GM12892 (cell line): Measurements from ENCODE around the gene PRELID1.

Source experiments
- POLR2A ChIP-seq: IDR thresholded peaks from 2 replicates; pipeline ENCODE4 v1.6.1; 2011; ENCODE audit warnings: low read depth, low read length, control low read depth
- POLR2AphosphoS5 ChIP-seq: IDR thresholded peaks from 2 replicates; pipeline ENCODE4 v1.6.1; 2011; ENCODE audit warnings: low read depth, low read length, control low read depth
- TAF1 ChIP-seq: IDR thresholded peaks from 2 replicates; pipeline ENCODE4 v1.6.1; 2011; ENCODE audit warnings: low read depth, mild to moderate bottlenecking, control low read depth, low read length, borderline replicate concordance

DNA sequence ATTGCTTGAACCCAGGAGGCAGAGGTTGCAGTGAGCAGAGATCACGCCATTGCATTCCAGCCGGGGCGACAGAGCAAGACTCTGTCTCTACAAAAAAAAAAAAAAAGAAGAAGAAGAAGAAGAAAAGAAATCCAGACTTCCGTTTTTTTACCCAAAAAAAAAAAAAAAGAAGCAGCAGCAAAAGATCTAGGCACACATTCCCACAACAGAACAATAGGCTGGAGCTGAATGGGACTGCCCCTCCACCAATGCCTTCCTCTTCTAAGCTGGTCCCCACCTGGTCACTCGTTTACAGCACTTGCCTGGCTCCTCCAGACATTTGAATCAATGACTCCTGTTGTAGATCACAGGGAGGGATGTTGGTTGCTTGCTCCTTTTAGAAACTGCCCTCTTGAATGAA lies 49.5 kb downstream of the PRELID1 start:
- TF ChIP-seq POLR2A (no peak), POLR2AphosphoS5 (no peak), TAF1 (no peak)
